DMS53 (cell line): ENCODE measurements around the gene APOL4.
"Not testable (repeated sequence)": the region's sequence is repeated elsewhere in the genome, so short reads cannot be mapped to it uniquely, and the experiment has no call there.

Experiments
- DNase-seq: peaks from one replicate; lab custom pipeline; 2025; lab: John Stamatoyannopoulos, UW

Gene APOL4

GRCh38 chr22:36153501-36154422 lies 47.8 kb downstream of the APOL4 start:
- no peak for DNase-seq

DNA sequence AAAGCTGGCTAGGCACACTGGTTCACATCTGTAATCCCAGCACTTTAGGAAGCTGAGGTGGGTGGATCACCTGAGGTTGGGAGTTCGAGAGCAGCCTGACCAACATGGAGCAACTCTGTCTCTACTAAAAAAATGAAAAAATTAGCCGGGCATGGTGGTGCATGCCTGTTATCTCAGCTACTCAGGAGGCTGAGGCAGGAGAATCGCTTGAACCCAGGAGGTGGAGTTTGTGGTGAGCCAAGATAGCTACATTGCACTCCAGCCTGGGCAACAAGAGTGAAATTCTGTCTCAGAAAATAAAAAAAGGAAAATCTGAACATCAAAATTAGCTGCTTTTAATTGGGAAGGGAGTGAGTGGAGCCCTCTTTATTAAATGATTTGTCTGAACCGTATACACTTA lies 48.8 kb downstream of the APOL4 start:
- not testable (repeated sequence) for DNase-seq

DNA sequence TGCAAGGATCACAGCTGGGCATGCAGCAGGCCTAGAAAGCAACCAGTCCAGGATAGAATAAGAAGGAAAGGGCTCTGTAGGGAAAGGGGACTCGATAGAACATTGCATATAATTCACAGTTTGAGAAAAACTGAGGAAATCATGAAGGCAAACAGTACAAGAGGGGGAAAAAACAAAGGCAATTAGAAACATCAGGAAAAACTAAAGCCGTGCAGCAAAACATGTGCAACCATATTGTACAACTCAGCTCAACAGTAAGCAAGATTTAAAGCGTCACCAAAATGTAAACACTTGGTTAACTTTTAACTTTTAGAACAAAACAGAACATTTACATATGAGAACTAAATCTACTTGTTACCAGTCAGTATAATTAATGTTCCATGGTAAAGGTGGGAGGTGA lies 49.5 kb downstream of the APOL4 start:
- DNase-seq = no peak

GRCh38 chr22:36151006-36151595 lies 50.5 kb downstream of the APOL4 start:
- DNase-seq = no peak

DNA sequence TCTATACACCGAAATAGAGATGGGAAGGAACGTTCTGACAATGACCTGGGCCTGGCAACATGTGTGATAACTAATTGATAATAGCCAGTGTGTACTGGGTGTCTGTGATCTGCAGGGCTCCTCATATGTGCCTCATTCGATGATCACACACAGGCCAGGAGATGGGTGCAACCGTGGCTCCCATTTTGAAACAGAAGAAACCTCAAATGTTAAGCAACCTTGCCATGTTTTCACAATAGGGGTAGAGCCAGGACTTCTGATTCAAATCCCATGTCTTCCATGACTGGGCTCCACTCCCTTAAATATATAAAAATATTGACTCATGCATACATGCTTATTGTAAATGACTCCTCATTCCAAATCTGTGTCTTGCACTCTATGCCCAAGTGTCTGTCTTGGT lies 52.2 kb downstream of the APOL4 start:
- DNase-seq = no peak

- DNase-seq = no peak
Observed at GRCh38 chr22:36148411-36148810, 53.2 kb downstream of the APOL4 start.

- DNase-seq = no peak
Observed at GRCh38 chr22:36147196-36147791, 54.3 kb downstream of the APOL4 start.

GRCh38 chr22:36145881-36146280 lies 55.7 kb downstream of the APOL4 start:
- DNase-seq = no peak

DNA sequence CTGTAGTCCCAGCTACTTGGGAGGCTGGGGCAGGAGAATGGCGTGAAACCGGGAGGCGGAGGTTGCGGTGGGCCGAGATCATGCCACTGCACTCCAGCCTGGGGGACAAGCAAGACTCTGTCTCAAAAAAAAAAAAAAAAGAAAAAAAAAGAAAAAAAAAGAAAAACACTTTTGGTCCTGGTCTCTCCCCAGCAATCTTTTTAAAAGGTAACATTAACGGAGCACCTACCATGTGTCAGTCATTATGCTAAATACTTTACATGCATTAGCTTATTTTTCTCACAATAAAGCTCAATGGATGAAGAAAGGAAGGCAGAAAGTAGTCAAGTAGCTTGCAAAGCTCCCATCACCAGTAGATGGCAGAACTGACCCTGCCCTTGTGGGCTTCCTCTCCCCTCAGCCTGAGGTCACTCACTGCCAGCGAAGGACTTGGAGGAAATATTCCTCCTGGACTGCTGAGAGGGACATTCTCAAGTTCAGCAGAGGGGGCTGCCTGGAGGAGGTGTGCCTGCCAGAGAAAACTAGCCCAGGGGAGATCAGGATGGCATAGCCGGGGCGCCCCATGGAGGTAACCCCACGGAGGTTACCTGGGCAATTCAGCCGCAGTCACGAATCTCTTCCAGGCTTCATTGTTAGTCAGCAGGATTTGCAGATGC lies 56.6 kb downstream of the APOL4 start:
- DNase-seq = peak; percentile 62

DNA sequence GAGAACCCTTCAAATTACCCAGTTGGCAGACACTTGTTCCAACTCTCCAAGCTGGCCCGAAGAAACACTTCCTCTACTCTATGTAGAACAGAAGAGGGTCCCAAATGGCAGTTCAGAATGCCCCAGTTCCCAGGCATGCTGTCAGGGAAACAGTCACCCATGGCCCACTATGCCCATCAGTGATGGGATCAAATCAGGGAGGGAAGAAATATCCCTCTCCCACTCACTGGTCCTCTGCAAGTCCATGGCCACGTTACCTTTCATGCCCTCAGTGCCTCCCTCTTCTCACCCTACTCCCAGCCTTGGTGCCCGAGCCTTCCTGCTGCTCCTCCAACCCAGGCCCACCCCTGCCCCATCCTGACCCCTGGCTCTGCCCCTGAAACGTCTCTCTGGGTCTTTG lies 57.7 kb downstream of the APOL4 start:
- no peak for DNase-seq

GRCh38 chr22:36143066-36143815 lies 58.4 kb downstream of the APOL4 start:
- no peak for DNase-seq

- no peak for DNase-seq
Observed at GRCh38 chr22:36141481-36141880, 60.1 kb downstream of the APOL4 start.
